SK-N-SH treated with all-trans-retinoic acid at 6 μM for 48 hours (cell line): ENCODE data around the gene PRR18.

Experiments used
- ATAC-seq: fragments of 200-7000 bp; cut with Tn5 transposase; 3 replicates; pipeline ENCODE4 v1.9.1; 2020; ENCODE audit warnings: mild to moderate bottlenecking, moderate library complexity
- ARNTL ChIP-seq: fragments of 450-650 bp; formaldehyde crosslinking; IDR thresholded peaks from 2 replicates; pipeline ENCODE4 v1.5.0; 2020; ENCODE audit warnings: low read depth, mild to moderate bottlenecking, moderate library complexity, borderline replicate concordance
- BACH2 ChIP-seq: fragments of 250-450 bp; sonication (Bioruptor Pico); IDR thresholded peaks from 2 replicates; pipeline ENCODE4 v1.9.0; 2021; ENCODE audit warnings: mild to moderate bottlenecking, borderline replicate concordance
- CSDC2 ChIP-seq: fragments of 250-450 bp; sonication (Bioruptor Pico); IDR thresholded peaks from 2 replicates; pipeline ENCODE4 v1.5.0; 2020; ENCODE audit warnings: mild to moderate bottlenecking, moderate library complexity
- CSRNP3 ChIP-seq: fragments of 250-450 bp; sonication (Bioruptor Pico); IDR thresholded peaks from 2 replicates; pipeline ENCODE4 v1.5.1; 2021; ENCODE audit warnings: mild to moderate bottlenecking, moderate library complexity
- GLIS3 ChIP-seq: fragments of 250-450 bp; sonication (Bioruptor Pico); IDR thresholded peaks from 2 replicates; pipeline ENCODE4 v1.5.0; 2020; ENCODE audit warnings: mild to moderate bottlenecking, moderate library complexity
- ISL1 ChIP-seq: fragments of 250-450 bp; sonication (Bioruptor Pico); IDR thresholded peaks from 2 replicates; pipeline ENCODE4 v2.1.2; 2022; ENCODE audit warnings: mild to moderate bottlenecking, moderate library complexity
- OSR1 ChIP-seq: fragments of 250-450 bp; sonication (Bioruptor Pico); IDR thresholded peaks from 2 replicates; pipeline ENCODE4 v1.8.0; 2022; ENCODE audit warnings: moderate library complexity, mild to moderate bottlenecking, inconsistent platforms
- PATZ1 ChIP-seq: fragments of 250-450 bp; sonication (Bioruptor Pico); IDR thresholded peaks from 2 replicates; pipeline ENCODE4 v1.8.0; 2020; ENCODE audit warnings: mild to moderate bottlenecking, moderate library complexity, borderline replicate concordance
- PPARA ChIP-seq: fragments of 250-450 bp; sonication (Bioruptor Pico); IDR thresholded peaks from 2 replicates; pipeline ENCODE4 v1.5.0; 2020; ENCODE audit warnings: mild to moderate bottlenecking, borderline replicate concordance
- RARB ChIP-seq: fragments of 250-450 bp; sonication (Bioruptor Pico); IDR thresholded peaks from 2 replicates; pipeline ENCODE4 v1.8.0; 2021; ENCODE audit warnings: mild to moderate bottlenecking, moderate library complexity
- SNAI2 ChIP-seq: fragments of 250-450 bp; sonication (Bioruptor Pico); IDR thresholded peaks from 2 replicates; pipeline ENCODE4 v1.5.0; 2020; ENCODE audit warnings: mild to moderate bottlenecking, moderate library complexity
- TCF4 ChIP-seq: fragments of 250-450 bp; sonication (Bioruptor Pico); IDR thresholded peaks from 2 replicates; pipeline ENCODE4 v1.8.0; 2021; ENCODE audit warnings: mild to moderate bottlenecking, moderate library complexity, borderline replicate concordance
- TOX ChIP-seq: fragments of 250-450 bp; sonication (Bioruptor Pico); IDR thresholded peaks from 2 replicates; pipeline ENCODE4 v1.8.0; 2021; ENCODE audit warnings: mild to moderate bottlenecking, moderate library complexity, borderline replicate concordance
- TSHZ2 ChIP-seq: fragments of 250-450 bp; sonication (Bioruptor Pico); IDR thresholded peaks from 2 replicates; pipeline ENCODE4 v1.5.0; 2020; ENCODE audit warnings: mild to moderate bottlenecking, moderate library complexity
- ZC3H10 ChIP-seq: fragments of 250-450 bp; sonication (Bioruptor Pico); IDR thresholded peaks from 2 replicates; pipeline ENCODE4 v1.5.1; 2021; ENCODE audit warnings: mild to moderate bottlenecking, moderate library complexity
- ZFP3 ChIP-seq: fragments of 250-450 bp; sonication (Bioruptor Pico); IDR thresholded peaks from 2 replicates; pipeline ENCODE4 v1.5.0; 2020; ENCODE audit warnings: mild to moderate bottlenecking, moderate library complexity
- ZFP30 ChIP-seq: fragments of 450-650 bp; formaldehyde crosslinking; IDR thresholded peaks from 2 replicates; pipeline ENCODE4 v1.5.0; 2022; ENCODE audit warnings: mild to moderate bottlenecking, moderate library complexity
- ZNF565 ChIP-seq: fragments of 450-650 bp; formaldehyde crosslinking; conservative IDR thresholded peaks from 2 replicates; pipeline ENCODE4 v1.5.0; 2020; ENCODE audit warnings: low read depth, mild to moderate bottlenecking, moderate library complexity
- ZNF8 ChIP-seq: fragments of 450-650 bp; formaldehyde crosslinking; IDR thresholded peaks from 2 replicates; pipeline ENCODE4 v1.5.0; 2020; ENCODE audit warnings: mild to moderate bottlenecking, moderate library complexity

The PRR18 gene

GRCh38 chr6:166296035-166296883 lies 11.9 kb downstream of the PRR18 start:
- TF ChIP-seq CSDC2: no peak
- no peak for TF ChIP-seq PATZ1 (CRISPR knock-in tag)
- TF ChIP-seq ARNTL (CRISPR knock-in tag): no peak
- no peak for TF ChIP-seq ZFP3 (CRISPR knock-in tag)
- TF ChIP-seq ZFP30 (CRISPR knock-in tag): no peak
- no peak for TF ChIP-seq ZC3H10 (CRISPR knock-in tag)
- no peak for TF ChIP-seq BACH2
- TF ChIP-seq ISL1 (CRISPR knock-in tag): no peak
- no peak for TF ChIP-seq TSHZ2 (CRISPR knock-in tag)
- TF ChIP-seq SNAI2 (CRISPR knock-in tag): no peak
- TF ChIP-seq ZNF8 (CRISPR knock-in tag): no peak
- ATAC-seq: no peak

GRCh38 chr6:166293731-166294584 lies 14.2 kb downstream of the PRR18 start:
- no peak for TF ChIP-seq TOX (CRISPR knock-in tag)
- TF ChIP-seq, all 23 proteins: peak for 0
- ATAC-seq: no peak

GRCh38 chr6:166289207-166290060 lies 18.8 kb downstream of the PRR18 start:
- no peak for TF ChIP-seq PATZ1 (CRISPR knock-in tag)
- TF ChIP-seq PPARA (CRISPR knock-in tag): no peak
- no peak for TF ChIP-seq ZNF565 (CRISPR knock-in tag)
- TF ChIP-seq RARB (CRISPR knock-in tag): no peak
- no peak for ATAC-seq

- TF ChIP-seq GLIS3 (CRISPR knock-in tag) (no peak), TCF4 (CRISPR knock-in tag) (no peak), SNAI2 (CRISPR knock-in tag) (no peak)
- ATAC-seq: no peak
Observed at GRCh38 chr6:166286839-166287271, 21.3 kb downstream of the PRR18 start.

GRCh38 chr6:166285233-166285632 lies 23.0 kb downstream of the PRR18 start:
- ATAC-seq: no peak
- TF ChIP-seq ZFP30 (CRISPR knock-in tag) (no peak), OSR1 (CRISPR knock-in tag) (no peak), ZNF565 (CRISPR knock-in tag) (no peak), CSRNP3 (CRISPR knock-in tag) (no peak), CSDC2 (no peak), TSHZ2 (CRISPR knock-in tag) (no peak)
